K562 (cell line): Measurements from ENCODE around the gene EMD. TPM values are rescaled to one million over a fixed set of nuclear protein-coding genes. Genes with fewer than 3 reads are reported as not detected.

Experiments
- ARID4B ChIP-seq: sonication (generic); formaldehyde crosslinking; IDR thresholded peaks from 2 replicates; pipeline ENCODE4 v1.8.0; 2022; ENCODE audit warnings: mild to moderate bottlenecking, missing genetic modification reagents
- CXXC5 ChIP-seq: fragments of 250-450 bp; sonication (Bioruptor Pico); IDR thresholded peaks from 2 replicates; pipeline ENCODE4 v1.8.0; 2022; ENCODE audit warnings: inconsistent platforms, mild to moderate bottlenecking, moderate library complexity
- E2F1 ChIP-seq: sonication (generic); formaldehyde crosslinking; IDR thresholded peaks from 2 replicates; pipeline ENCODE4 v1.8.1; 2023; ENCODE audit warnings: mild to moderate bottlenecking, missing genetic modification reagents, moderate library complexity
- GABPB1 ChIP-seq: sonication (generic); formaldehyde crosslinking; IDR thresholded peaks from 2 replicates; pipeline ENCODE4 v1.8.0; 2022; ENCODE audit warnings: mild to moderate bottlenecking, missing genetic modification reagents
- GATAD2A ChIP-seq: fragments of 450-650 bp; IDR thresholded peaks from 2 replicates; pipeline ENCODE4 v1.6.1; 2017
- GTF2F1 ChIP-seq: IDR thresholded peaks from 2 replicates; pipeline ENCODE4 v1.6.1; 2011; ENCODE audit warnings: low read depth, low read length, improper control_type of control experiment
- L3MBTL2 ChIP-seq: fragments of 450-650 bp; IDR thresholded peaks from 2 replicates; pipeline ENCODE4 v1.6.1; 2016; ENCODE audit warnings: mild to moderate bottlenecking, moderate library complexity
- MEF2A ChIP-seq: IDR thresholded peaks from 2 replicates; pipeline ENCODE4 v1.6.1; 2011; ENCODE audit warnings: low read depth, mild to moderate bottlenecking, low read length, moderate library complexity; ENCODE audit not compliant: control insufficient read depth
- NCOR1 ChIP-seq: fragments of 450-650 bp; IDR thresholded peaks from 2 replicates; pipeline ENCODE4 v1.6.1; 2016; ENCODE audit warnings: mild to moderate bottlenecking, moderate library complexity
- NFE2L1 ChIP-seq: fragments of 450-650 bp; IDR thresholded peaks from 2 replicates; pipeline ENCODE4 v1.6.1; 2016; ENCODE audit warnings: missing genetic modification characterization, low read depth, mild to moderate bottlenecking, missing compliant biosample characterization, moderate library complexity, borderline replicate concordance
- NR2C1 ChIP-seq, 2 experiments: fragments of 450-650 bp; IDR thresholded peaks; 2 replicates each; pipeline ENCODE4 v1.6.1; 2017; ENCODE audit warnings: mild to moderate bottlenecking in 2 of 2, antibody characterized with exemption in 1 of 2, inconsistent platforms in 1 of 2, missing compliant biosample characterization in 1 of 2, missing genetic modification characterization in 1 of 2
- RAD21 ChIP-seq, 2 experiments: fragments of 250-450 bp in 1 of 2; fragments of 450-650 bp in 1 of 2; sonication (Bioruptor Pico) in 1 of 2; formaldehyde crosslinking in 1 of 2; IDR thresholded peaks in 1 of 2; conservative IDR thresholded peaks in 1 of 2; 2 replicates each; pipeline versions ENCODE4 v1.4.0 to v1.8.0; 2020 to 2022; ENCODE audit warnings: mild to moderate bottlenecking in 2 of 2, moderate library complexity in 1 of 2
- STAG1 ChIP-seq: sonication (generic); formaldehyde crosslinking; IDR thresholded peaks from 2 replicates; pipeline ENCODE4 v1.5.0; 2020; ENCODE audit warnings: missing genetic modification reagents, borderline replicate concordance
- TEAD4 ChIP-seq, 2 experiments: sonication (generic) in 1 of 2; formaldehyde crosslinking in 1 of 2; IDR thresholded peaks; 2 replicates each; pipeline versions ENCODE4 v1.6.1 to v1.8.0; 2012 to 2022; ENCODE audit warnings: borderline replicate concordance in 1 of 2, inconsistent platforms in 1 of 2, low read length in 1 of 2, mild to moderate bottlenecking in 1 of 2, missing genetic modification reagents in 1 of 2
- TRIM24 ChIP-seq, 2 experiments: fragments of 450-650 bp; IDR thresholded peaks; 2 replicates each; pipeline ENCODE4 v1.6.1; 2016
- ZFP91 ChIP-seq: sonication (generic); formaldehyde crosslinking; IDR thresholded peaks from 2 replicates; pipeline ENCODE4 v1.8.0; 2022; ENCODE audit warnings: mild to moderate bottlenecking, missing genetic modification reagents
- ZNF134 ChIP-seq: fragments of 250-450 bp; sonication (Bioruptor Pico); conservative IDR thresholded peaks from 2 replicates; pipeline ENCODE4 v1.4.0; 2020
- ZNF76 ChIP-seq: fragments of 250-450 bp; sonication (Bioruptor Pico); IDR thresholded peaks from 2 replicates; pipeline ENCODE4 v1.4.0; 2020; ENCODE audit warnings: mild to moderate bottlenecking, moderate library complexity, borderline replicate concordance
- ZNF830 ChIP-seq: fragments of 250-450 bp; sonication (Bioruptor Pico); IDR thresholded peaks from 2 replicates; pipeline ENCODE4 v1.5.0; 2021; ENCODE audit warnings: mild to moderate bottlenecking
- polyA plus RNA-seq, 8 experiments: library from polyadenylated mRNA; depleted of rRNA in 4 of 8; stranded (reverse) in 5 of 8; unstranded in 3 of 8; fragments of >200 nt; fragmentation: Nextera tagmentation in 2 of 8; fragmentation: Illumina TruSeq in 1 of 8; extraction: Ambion mirVana in 2 of 8; extraction: Trizol in 1 of 8; gene quantifications; 2 replicates each; pipeline versions ENCODE4 v1.2.1 to v1.2.3, GENCODE V29; 2011 to 2014; ENCODE audit warnings: inconsistent platforms in 1 of 8, missing spikeins in 1 of 8
- total RNA-seq, 7 experiments: library from RNA; depleted of rRNA in 6 of 7; stranded (reverse); fragments of >200 nt in 6 of 7; fragmentation: Illumina TruSeq in 2 of 7; extraction: Trizol in 2 of 7; gene quantifications; 2 replicates each; pipeline versions ENCODE4 v1.2.1 to v1.2.3, GENCODE V29; 2011 to 2021; ENCODE audit warnings: low replicate concordance in 1 of 7

The EMD gene
- total and polyA plus RNA-seq, 9 of the 15 experiments (the other 6 are each of a cell fraction or from before 2014, with no cell fraction given), result 2.3 to 206 (median 61.9) TPM

GRCh38 chrX:154371017-154371788 is 7.9 kb upstream of the EMD start (continued):
- TF ChIP-seq ZFP91 (CRISPR knock-in tag) (peak; percentile 99), STAG1 (CRISPR knock-in tag) (no peak), E2F1 (0 out of 2 replicates have a peak, but pooled peaks have one; percentile 26), GTF2F1 (no peak), TRIM24 (IDR thresholded peaks at IDR 0.05) (no peak), ZNF76 (no peak), NFE2L1 (tag) (no peak), L3MBTL2 (peak; percentile 48), NR2C1 (IDR thresholded peaks at IDR 0.05) (no peak), NR2C1 (tag; IDR thresholded peaks at IDR 0.05) (no peak), ARID4B (peak; percentile 90), CXXC5 (peak; percentile 71), MEF2A (no peak), ZNF830 (CRISPR knock-in tag) (0 out of 2 replicates have a peak, but pooled peaks have one; percentile 80), TEAD4 (IDR thresholded peaks at IDR 0.05; ENCODE audit: low read length) (peak; percentile 45), TEAD4 (CRISPR knock-in tag; IDR thresholded peaks at IDR 0.05; ENCODE audit: borderline replicate concordance) (no peak), GATAD2A (0 out of 2 replicates have a peak, but pooled peaks have one; percentile 14), ZNF134 (peak; percentile 88), GABPB1 (CRISPR knock-in tag) (peak; percentile 57; the same call in 1 of the 2 replicates), RAD21 (CRISPR knock-in tag; conservative IDR thresholded peaks at IDR 0.05 in 1 of 2, IDR thresholded peaks at IDR 0.05 in 1 of 2) (no peak), NCOR1 (0 out of 2 replicates have a peak, but pooled peaks have one; percentile 23)
